Measurements from ENCODE around the gene BEND5.

DNA sequence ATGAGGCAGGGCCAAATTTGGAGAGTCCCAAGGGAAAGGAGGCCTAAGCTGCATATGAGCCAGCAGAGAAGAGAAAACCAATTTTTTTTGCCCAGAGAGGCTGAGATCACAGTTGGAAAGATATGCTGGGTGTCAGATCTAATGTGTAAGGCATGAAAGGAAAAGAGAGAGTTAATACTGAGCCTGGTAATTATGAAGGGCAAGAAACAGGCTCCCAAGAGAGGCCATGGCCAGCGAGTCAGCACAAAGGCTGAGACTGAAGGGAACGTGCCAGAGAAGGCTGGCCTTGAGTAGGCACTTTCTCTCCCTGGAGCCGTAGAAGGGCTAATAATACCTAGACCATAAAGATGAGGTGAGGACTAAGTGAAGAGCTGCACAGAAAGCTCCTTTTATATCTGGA lies 31.8 kb upstream of the BEND5 start:
- no peak for TF ChIP-seq CTCF (IDR thresholded peaks at IDR 0.05)
- TF ChIP-seq POLR2A (IDR thresholded peaks at IDR 0.05): no peak

Measured in prostate gland (tissue), 2 donors.